Astrocyte (in vitro differentiated cells and primary cell): ENCODE measurements around the gene ATP6V1E1. TPM values are rescaled to one million over a fixed set of nuclear protein-coding genes. Genes with fewer than 3 reads are reported as not detected.

ENCODE experiments used
- DNase-seq: peaks from one replicate; pipeline ENCODE4 v3.0.0-alpha.2; 2010; ENCODE audit warnings: low read depth
- FAIRE-seq: peaks from 2 replicates; lab custom pipeline; 2011; peaks lifted over from hg19 to GRCh38; lab: Jason Lieb, UNC
- H2AFZ ChIP-seq: 2 replicates; pipeline ENCODE4 v1.6.0; 2012; ENCODE audit warnings: low read depth, low read length, inconsistent platforms
- H3K27ac ChIP-seq: 2 replicates; pipeline ENCODE4 v1.5.1; 2011; ENCODE audit warnings: low read depth, low read length, inconsistent platforms
- H3K27me3 ChIP-seq: 2 replicates; pipeline ENCODE4 v1.6.0; 2011; ENCODE audit warnings: low read length, inconsistent platforms; ENCODE audit not compliant: insufficient read depth
- H3K36me3 ChIP-seq: 2 replicates; pipeline ENCODE4 v1.5.1; 2011; ENCODE audit warnings: low read length, inconsistent platforms; ENCODE audit not compliant: insufficient read depth
- H3K4me1 ChIP-seq: 2 replicates; pipeline ENCODE4 v1.5.1; 2011; ENCODE audit warnings: low read length, inconsistent platforms; ENCODE audit not compliant: insufficient read depth
- H3K4me2 ChIP-seq: 2 replicates; pipeline ENCODE4 v1.6.0; 2012; ENCODE audit warnings: low read length, inconsistent platforms
- H3K4me3 ChIP-seq: 2 replicates; pipeline ENCODE4 v1.5.1; 2011; ENCODE audit warnings: low read depth, mild to moderate bottlenecking, low read length, inconsistent platforms; ENCODE audit not compliant: insufficient read depth
- H3K79me2 ChIP-seq: 2 replicates; pipeline ENCODE4 v1.6.0; 2012; ENCODE audit warnings: mild to moderate bottlenecking, low read length, inconsistent platforms; ENCODE audit not compliant: insufficient read depth
- H3K9ac ChIP-seq: 2 replicates; pipeline ENCODE4 v1.6.0; 2012; ENCODE audit warnings: mild to moderate bottlenecking, low read length, inconsistent platforms
- H3K9me3 ChIP-seq: 2 replicates; pipeline ENCODE4 v1.5.1; 2012; ENCODE audit warnings: low read depth, mild to moderate bottlenecking, low read length, inconsistent platforms; ENCODE audit not compliant: insufficient read depth
- H4K20me1 ChIP-seq: 2 replicates; pipeline ENCODE4 v1.6.0; 2012; ENCODE audit warnings: low read length, inconsistent platforms; ENCODE audit not compliant: insufficient read depth
- H3K27ac Mint-ChIP-seq: one replicate; pipeline ENCODE4 v1.8.0; 2021; ENCODE audit warnings: mild to moderate bottlenecking, mixed read lengths; ENCODE audit not compliant: unreplicated experiment
- H3K27me3 Mint-ChIP-seq: one replicate; pipeline ENCODE4 v1.8.0; 2021; ENCODE audit warnings: low read depth, mixed read lengths; ENCODE audit not compliant: unreplicated experiment
- H3K36me3 Mint-ChIP-seq: one replicate; pipeline ENCODE4 v1.8.0; 2021; ENCODE audit warnings: low read depth, mixed read lengths; ENCODE audit not compliant: unreplicated experiment
- H3K4me1 Mint-ChIP-seq: one replicate; pipeline ENCODE4 v1.8.0; 2021; ENCODE audit warnings: low read depth, mixed read lengths; ENCODE audit not compliant: unreplicated experiment
- H3K4me3 Mint-ChIP-seq: one replicate; pipeline ENCODE4 v1.8.0; 2021; ENCODE audit warnings: mild to moderate bottlenecking, moderate library complexity, mixed read lengths; ENCODE audit not compliant: unreplicated experiment
- H3K9me3 Mint-ChIP-seq: one replicate; pipeline ENCODE4 v1.8.0; 2021; ENCODE audit warnings: mild to moderate bottlenecking, mixed read lengths; ENCODE audit not compliant: unreplicated experiment
- EZH2 ChIP-seq: IDR thresholded peaks from 2 replicates; pipeline ENCODE4 v1.6.1; 2012; ENCODE audit warnings: mild to moderate bottlenecking, low read length, inconsistent platforms; ENCODE audit not compliant: insufficient read depth
- total RNA-seq: library from RNA; stranded (reverse); gene quantifications from 2 replicates; pipeline ENCODE4 v1.2.1, GENCODE V29; 2021
- TF ChIP-seq, protein P1 (sequence below): IDR thresholded peaks from 2 replicates; pipeline ENCODE4 v1.5.1; 2011; ENCODE audit warnings: low read depth, mild to moderate bottlenecking, inconsistent platforms, low read length, moderate library complexity; ENCODE audit not compliant: insufficient read depth

ATP6V1E1 gene
- total RNA-seq, 1 donor from 2014 or later = 160 TPM

DNA sequence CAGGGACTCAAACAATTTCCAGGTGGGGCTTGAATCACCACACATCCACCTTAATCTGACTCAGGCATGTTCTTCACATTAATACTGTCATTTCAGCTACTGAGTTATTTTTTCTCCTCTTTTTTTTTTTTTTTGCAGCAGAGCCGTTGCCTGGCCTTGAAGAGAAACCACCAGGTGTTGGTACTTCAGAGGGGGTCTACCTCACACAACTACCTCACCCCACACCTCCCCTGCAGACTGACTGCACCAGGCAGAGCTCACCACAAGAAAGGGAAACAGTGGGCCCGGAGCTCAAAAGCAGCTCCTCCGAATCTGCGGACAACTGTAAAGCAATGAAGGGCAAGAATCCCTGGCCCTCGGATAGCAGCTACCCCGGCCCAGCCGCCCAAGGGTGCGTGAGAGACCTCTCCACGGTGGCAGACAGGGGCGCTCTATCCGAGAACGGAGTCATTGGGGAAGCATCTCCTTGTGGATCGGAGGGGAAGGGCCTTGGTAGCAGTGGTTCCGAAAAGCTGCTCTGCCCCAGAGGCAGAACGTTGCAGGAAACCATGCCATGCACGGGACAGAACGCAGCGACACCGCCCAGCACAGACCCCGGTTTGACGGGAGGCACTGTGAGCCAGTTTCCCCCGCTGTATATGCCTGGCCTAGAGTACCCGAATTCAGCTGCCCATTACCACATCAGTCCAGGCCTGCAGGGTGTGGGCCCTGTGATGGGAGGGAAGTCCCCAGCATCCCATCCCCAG, 80.4 kb downstream of the ATP6V1E1 start:
- Histone ChIP-seq H3K79me2 (no peaks in the 10 kb centered on the region), H3K27me3 (no peaks in the 10 kb centered on the region), H2AFZ (no peak overlapping the region), H4K20me1 (no peaks in the 10 kb centered on the region), H3K9ac (no peak overlapping the region), H3K4me1 (no peaks in the 10 kb centered on the region), H3K36me3 (no peaks in the 10 kb centered on the region), H3K4me3 (no peak overlapping the region), H3K9me3 (no peaks in the 10 kb centered on the region), H3K4me2 (no peak overlapping the region), H3K27ac (no peak overlapping the region)
- DNase-seq = no peak
- no peak for TF ChIP-seq EZH2
- TF ChIP-seq, protein P1, sequence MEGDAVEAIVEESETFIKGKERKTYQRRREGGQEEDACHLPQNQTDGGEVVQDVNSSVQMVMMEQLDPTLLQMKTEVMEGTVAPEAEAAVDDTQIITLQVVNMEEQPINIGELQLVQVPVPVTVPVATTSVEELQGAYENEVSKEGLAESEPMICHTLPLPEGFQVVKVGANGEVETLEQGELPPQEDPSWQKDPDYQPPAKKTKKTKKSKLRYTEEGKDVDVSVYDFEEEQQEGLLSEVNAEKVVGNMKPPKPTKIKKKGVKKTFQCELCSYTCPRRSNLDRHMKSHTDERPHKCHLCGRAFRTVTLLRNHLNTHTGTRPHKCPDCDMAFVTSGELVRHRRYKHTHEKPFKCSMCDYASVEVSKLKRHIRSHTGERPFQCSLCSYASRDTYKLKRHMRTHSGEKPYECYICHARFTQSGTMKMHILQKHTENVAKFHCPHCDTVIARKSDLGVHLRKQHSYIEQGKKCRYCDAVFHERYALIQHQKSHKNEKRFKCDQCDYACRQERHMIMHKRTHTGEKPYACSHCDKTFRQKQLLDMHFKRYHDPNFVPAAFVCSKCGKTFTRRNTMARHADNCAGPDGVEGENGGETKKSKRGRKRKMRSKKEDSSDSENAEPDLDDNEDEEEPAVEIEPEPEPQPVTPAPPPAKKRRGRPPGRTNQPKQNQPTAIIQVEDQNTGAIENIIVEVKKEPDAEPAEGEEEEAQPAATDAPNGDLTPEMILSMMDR = no peak
- Mint-ChIP-seq H3K27me3 (no peaks in the 10 kb centered on the region), H3K36me3 (peaks cover 26% of the 10 kb centered on the region), H3K9me3 (no peaks in the 10 kb centered on the region), H3K27ac (no peak overlapping the region), H3K4me1 (peaks cover 1% of the 10 kb centered on the region), H3K4me3 (no peak overlapping the region)
- FAIRE-seq = no peak

DNA sequence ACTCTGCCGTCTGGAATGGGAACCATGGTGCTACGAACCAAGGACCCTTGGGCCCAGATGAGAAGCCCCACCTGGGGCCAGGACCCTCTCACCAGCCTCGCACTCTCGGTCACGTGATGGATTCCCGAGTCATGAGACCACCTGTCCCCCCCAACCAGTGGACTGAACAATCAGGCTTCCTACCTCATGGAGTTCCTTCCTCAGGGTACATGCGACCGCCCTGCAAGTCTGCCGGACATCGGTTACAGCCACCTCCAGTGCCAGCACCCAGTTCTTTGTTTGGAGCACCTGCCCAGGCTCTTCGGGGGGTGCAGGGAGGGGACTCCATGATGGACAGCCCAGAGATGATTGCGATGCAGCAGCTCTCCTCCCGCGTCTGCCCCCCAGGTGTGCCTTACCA, 86.1 kb downstream of the ATP6V1E1 start:
- no peak overlapping the region for H3K27ac Mint-ChIP-seq
- Histone ChIP-seq H3K9ac (no peak overlapping the region), H4K20me1 (no peaks in the 10 kb centered on the region), H3K27me3 (no peaks in the 10 kb centered on the region), H3K4me3 (no peak overlapping the region), H3K9me3 (no peaks in the 10 kb centered on the region), H3K36me3 (no peaks in the 10 kb centered on the region), H3K27ac (no peak overlapping the region), H3K4me1 (no peaks in the 10 kb centered on the region), H3K4me2 (no peak overlapping the region), H3K79me2 (no peaks in the 10 kb centered on the region), H2AFZ (no peak overlapping the region)
- no peak for FAIRE-seq
- H3K4me1 Mint-ChIP-seq = no peaks in the 10 kb centered on the region
- no peak overlapping the region for H3K4me3 Mint-ChIP-seq
- no peak for DNase-seq
- TF ChIP-seq, protein P1 = no peak
- TF ChIP-seq EZH2 = no peak
- H3K36me3 Mint-ChIP-seq = peaks cover 5% of the 10 kb centered on the region
- no peaks in the 10 kb centered on the region for H3K27me3 Mint-ChIP-seq
- H3K9me3 Mint-ChIP-seq = no peaks in the 10 kb centered on the region

Other genes starting within 250 kb of the ATP6V1E1 start
- 0.48 and 0.55 TPM in 2 replicates for gene SLC25A18, start 65.3 kb downstream of the ATP6V1E1 start, total RNA-seq
- 69.0 and 74.0 TPM in 2 replicates for gene BCL2L13, start 10.0 kb upstream of the ATP6V1E1 start, total RNA-seq
- gene BID, start 145.7 kb upstream of the ATP6V1E1 start, total RNA-seq = 30.5 and 35.1 TPM in 2 replicates